ENCODE results near the gene PSMA6. TPM values are rescaled to one million over a fixed set of nuclear protein-coding genes. Genes with fewer than 3 reads are reported as not detected.
"Not testable (repeated sequence)": the region's sequence is repeated elsewhere in the genome, so short reads cannot be mapped to it uniquely, and the experiment has no call there.

Gene PSMA6
- total RNA-seq, 1 donor from 2014 or later, result 137 TPM

GRCh38 chr14:35355981-35356841 is 64.0 kb downstream of the PSMA6 start:
- TF ChIP-seq, protein P1, sequence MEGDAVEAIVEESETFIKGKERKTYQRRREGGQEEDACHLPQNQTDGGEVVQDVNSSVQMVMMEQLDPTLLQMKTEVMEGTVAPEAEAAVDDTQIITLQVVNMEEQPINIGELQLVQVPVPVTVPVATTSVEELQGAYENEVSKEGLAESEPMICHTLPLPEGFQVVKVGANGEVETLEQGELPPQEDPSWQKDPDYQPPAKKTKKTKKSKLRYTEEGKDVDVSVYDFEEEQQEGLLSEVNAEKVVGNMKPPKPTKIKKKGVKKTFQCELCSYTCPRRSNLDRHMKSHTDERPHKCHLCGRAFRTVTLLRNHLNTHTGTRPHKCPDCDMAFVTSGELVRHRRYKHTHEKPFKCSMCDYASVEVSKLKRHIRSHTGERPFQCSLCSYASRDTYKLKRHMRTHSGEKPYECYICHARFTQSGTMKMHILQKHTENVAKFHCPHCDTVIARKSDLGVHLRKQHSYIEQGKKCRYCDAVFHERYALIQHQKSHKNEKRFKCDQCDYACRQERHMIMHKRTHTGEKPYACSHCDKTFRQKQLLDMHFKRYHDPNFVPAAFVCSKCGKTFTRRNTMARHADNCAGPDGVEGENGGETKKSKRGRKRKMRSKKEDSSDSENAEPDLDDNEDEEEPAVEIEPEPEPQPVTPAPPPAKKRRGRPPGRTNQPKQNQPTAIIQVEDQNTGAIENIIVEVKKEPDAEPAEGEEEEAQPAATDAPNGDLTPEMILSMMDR (IDR thresholded peaks at IDR 0.05), result no peak
- peaks cover 22% of the 10 kb centered on the region for H3K4me1 Mint-ChIP-seq (ENCODE audit: low read depth)
- H3K27ac Mint-ChIP-seq (ENCODE audit: unreplicated experiment), result peak overlapping the region; percentile 61
- no peaks in the 10 kb centered on the region for H3K9me3 Mint-ChIP-seq (ENCODE audit: low read depth)
- H3K36me3 Mint-ChIP-seq (ENCODE audit: low read depth), result no peaks in the 10 kb centered on the region
- DNase-seq (ENCODE audit: low spot score), result no peak
- no peaks in the 10 kb centered on the region for H3K27me3 Mint-ChIP-seq (ENCODE audit: low read depth)
- no peak overlapping the region for H3K4me3 Mint-ChIP-seq (ENCODE audit: unreplicated experiment)

DNA sequence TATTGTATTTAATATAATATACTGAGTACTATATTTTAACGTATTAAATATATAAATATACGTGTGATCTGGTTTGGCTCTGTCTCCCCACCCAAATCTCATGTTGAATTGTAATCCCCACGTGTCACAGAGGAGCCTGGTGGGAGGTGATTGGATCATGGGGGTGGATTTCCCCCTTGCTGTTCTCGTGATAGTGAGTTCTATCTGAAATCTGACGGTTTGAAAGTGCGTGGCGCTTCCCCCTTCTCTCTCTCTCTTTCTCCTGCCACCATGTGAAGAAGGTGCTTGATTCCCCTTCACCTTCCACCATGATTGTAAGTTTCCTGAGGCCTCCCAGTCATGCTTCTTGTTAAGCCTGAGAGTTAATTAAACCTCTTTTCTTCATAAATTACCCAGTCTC is 67.5 kb downstream of the PSMA6 start:
- not testable (repeated sequence) for H3K27ac Mint-ChIP-seq (ENCODE audit: unreplicated experiment); H3K4me3 Mint-ChIP-seq (ENCODE audit: unreplicated experiment); H3K9me3 Mint-ChIP-seq (ENCODE audit: low read depth); H3K27me3 Mint-ChIP-seq (ENCODE audit: low read depth); H3K36me3 Mint-ChIP-seq (ENCODE audit: low read depth); DNase-seq (ENCODE audit: low spot score)
- H3K4me1 Mint-ChIP-seq (ENCODE audit: low read depth), result peaks cover 29% of the 10 kb centered on the region

DNA sequence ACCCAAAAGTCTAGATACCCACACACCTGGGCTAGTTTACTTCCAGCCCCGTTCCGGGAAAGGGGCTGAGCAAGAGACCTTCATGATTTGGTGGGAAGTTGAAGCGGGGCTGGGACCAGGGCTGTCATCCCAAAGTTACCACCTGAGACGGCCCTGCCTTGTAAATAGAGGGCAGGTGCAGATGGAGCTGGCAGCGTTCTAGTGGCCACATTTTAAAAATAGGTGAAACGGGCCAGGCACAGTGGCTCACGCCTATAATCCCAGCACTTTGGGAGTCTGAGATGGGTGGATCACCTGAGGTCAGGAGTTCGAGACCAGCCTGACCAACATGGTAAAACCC is 68.9 kb downstream of the PSMA6 start:
- Mint-ChIP-seq H3K4me3 (ENCODE audit: unreplicated experiment) (no peak overlapping the region), H3K36me3 (ENCODE audit: low read depth) (no peaks in the 10 kb centered on the region), H3K4me1 (ENCODE audit: low read depth) (peaks cover 37% of the 10 kb centered on the region), H3K9me3 (ENCODE audit: low read depth) (no peaks in the 10 kb centered on the region), H3K27ac (ENCODE audit: unreplicated experiment) (no peak overlapping the region), H3K27me3 (ENCODE audit: low read depth) (no peaks in the 10 kb centered on the region)
- TF ChIP-seq, protein P1 (IDR thresholded peaks at IDR 0.05), result no peak
- DNase-seq (ENCODE audit: low spot score), result no peak

DNA sequence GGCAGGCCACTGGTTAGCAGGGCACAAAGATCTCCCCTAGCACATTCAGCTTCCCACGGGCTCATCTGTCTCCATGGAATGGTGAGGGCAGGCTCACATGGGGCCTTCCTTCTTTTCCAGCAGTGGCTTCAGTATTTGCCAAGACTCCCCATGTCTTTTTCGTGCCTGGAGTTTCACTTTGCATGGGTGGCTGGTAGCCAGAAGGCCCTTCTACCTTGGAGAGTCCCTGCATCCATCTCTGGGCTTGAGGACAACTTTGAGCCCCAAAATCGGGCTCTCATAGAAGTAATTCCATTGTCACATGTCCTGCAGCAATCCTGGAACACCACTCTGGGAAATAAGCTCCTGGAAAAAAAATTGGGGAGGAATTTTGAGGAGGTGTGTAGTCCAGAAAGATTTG is 70.3 kb downstream of the PSMA6 start:
- Mint-ChIP-seq H3K36me3 (ENCODE audit: low read depth) (no peaks in the 10 kb centered on the region), H3K4me3 (ENCODE audit: unreplicated experiment) (no peak overlapping the region), H3K4me1 (ENCODE audit: low read depth) (peaks cover 36% of the 10 kb centered on the region), H3K27me3 (ENCODE audit: low read depth) (no peaks in the 10 kb centered on the region), H3K9me3 (ENCODE audit: low read depth) (no peaks in the 10 kb centered on the region), H3K27ac (ENCODE audit: unreplicated experiment) (no peak overlapping the region)
- TF ChIP-seq, protein P1 (IDR thresholded peaks at IDR 0.05), result no peak
- DNase-seq (ENCODE audit: low spot score), result no peak

- Mint-ChIP-seq H3K4me1 (ENCODE audit: low read depth) (peaks cover 41% of the 10 kb centered on the region), H3K4me3 (ENCODE audit: unreplicated experiment) (no peak overlapping the region), H3K36me3 (ENCODE audit: low read depth) (no peaks in the 10 kb centered on the region), H3K27me3 (ENCODE audit: low read depth) (no peaks in the 10 kb centered on the region), H3K9me3 (ENCODE audit: low read depth) (no peaks in the 10 kb centered on the region), H3K27ac (ENCODE audit: unreplicated experiment) (no peak overlapping the region)
- DNase-seq (ENCODE audit: low spot score), result no peak
- TF ChIP-seq, protein P1 (IDR thresholded peaks at IDR 0.05), result no peak
These were observed 70.8 kb downstream of the PSMA6 start for GRCh38 chr14:35362911-35363374.
